Right renal cortex interstitium (tissue), 3 donors: Measurements from ENCODE around the gene PKIG. TPM values are rescaled to one million over a fixed set of nuclear protein-coding genes. Genes with fewer than 3 reads are reported as not detected.
"Not testable (repeated sequence)": the region's sequence is repeated elsewhere in the genome, so short reads cannot be mapped to it uniquely, and the experiment has no call there.

Experiments
- DNase-seq, 3 donors: peaks; one replicate each; pipeline ENCODE4 v3.0.0-alpha.2; 2013; ENCODE audit warnings: low read depth in 3 of 3, low spot score in 2 of 3
- polyA plus RNA-seq, 3 donors: library from polyadenylated mRNA; unstranded; fragments of 120-200 nt; gene quantifications; one replicate each; pipeline ENCODE4 v1.2.1, GENCODE V29; 2013; ENCODE audit not compliant: insufficient read length in 3 of 3

Gene PKIG
- polyA plus RNA-seq, result 10 to 100 TPM; 57.8 to 60.6 (median 60.1) TPM

DNA sequence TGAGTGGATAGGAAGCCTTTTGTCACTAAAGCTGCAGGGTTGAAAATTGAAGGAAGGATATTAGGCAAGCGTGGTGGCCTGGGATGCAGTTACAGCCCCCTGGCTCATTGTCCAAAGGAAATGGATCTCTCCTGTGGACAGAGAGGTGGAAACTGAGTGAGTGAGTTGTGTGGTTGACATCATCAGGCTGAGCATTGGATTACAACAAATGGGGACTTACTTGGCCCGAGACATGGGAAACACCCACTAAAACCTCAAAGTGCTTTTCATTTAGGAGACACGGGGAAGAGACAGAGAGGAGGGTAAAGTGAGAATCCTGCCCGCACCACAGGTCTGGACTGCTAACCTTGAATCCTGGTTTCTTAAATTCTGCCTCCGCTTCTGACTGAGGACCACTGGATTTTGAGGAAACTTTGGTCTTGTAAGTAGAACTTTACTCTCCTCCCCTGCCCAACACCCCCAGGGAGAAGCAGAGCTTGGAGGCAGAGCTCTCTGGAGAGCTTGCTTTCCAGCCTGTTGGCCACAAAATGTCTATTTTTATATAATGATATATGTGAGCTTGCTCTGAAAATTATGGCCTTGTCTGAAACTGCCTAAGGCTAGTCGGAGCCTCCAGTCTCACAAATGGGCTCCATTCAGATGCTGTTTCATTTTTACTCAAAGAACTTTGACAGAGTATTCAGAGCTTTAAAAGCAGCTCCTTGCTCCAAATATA, at the start of gene PKIG:
Gene PKIG (plus strand): TSS at position 269 of the 715 bp plus-strand sequence. CDS start 31,978 bp downstream, outside the sequence.
- no peak for DNase-seq

DNA sequence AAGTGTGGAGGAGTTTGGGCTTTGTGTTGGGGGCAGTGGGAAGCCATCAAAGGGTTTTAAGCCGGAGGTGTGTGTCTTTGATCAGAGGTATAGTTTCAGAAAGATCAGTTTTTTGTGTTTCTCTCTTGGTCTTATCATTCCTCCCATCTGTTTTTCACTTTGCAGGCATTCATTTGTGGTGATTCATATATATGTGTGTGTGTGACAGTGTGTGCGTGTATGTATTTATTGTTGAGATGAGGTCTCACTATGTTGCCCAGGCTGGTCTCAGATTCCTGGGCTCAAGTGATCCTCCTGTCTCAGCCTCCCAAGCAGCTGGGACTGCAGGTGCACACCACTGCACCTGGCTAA, 49.4 kb upstream of the PKIG start:
- DNase-seq, result no peak

DNA sequence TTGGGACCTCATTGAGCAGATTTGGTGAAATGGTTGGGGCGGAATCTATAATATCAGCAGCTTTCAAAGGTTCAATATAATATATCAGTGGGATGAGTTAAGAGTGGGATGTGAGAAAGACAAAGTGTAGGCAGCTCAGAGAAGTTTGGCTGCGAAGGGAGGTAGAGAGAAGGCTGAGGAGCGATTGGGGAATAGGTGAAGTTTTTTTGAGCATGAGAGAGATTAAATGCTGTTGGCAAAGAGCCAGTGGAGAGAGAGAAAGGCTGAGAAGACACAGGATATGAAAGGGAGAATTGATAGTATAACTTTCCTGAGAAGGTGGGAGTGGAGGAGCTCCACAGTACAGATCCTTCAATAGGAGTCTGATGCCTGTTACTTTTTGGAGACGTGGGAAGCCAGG, 48.5 kb upstream of the PKIG start:
- no peak for DNase-seq

DNA sequence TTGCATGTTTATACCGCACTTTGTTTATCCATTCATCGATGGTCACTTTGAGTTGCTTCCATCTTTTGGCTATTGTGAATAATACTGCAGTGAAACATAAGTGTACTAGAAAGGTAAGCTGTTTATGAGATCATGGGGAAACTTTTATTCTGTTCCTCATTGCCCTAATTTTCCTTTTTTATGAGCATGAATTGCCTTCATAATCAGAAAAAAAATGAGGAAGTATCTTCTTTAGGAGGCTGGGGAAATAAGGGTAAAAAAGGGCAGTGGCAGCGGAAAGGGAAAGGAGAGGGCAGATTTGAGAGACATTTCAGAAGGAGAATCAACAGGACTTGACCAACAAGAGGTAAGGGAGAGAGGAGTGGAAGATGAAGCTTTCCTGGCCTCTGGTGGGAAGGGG, 46.2 kb upstream of the PKIG start:
- DNase-seq, result no peak

DNA sequence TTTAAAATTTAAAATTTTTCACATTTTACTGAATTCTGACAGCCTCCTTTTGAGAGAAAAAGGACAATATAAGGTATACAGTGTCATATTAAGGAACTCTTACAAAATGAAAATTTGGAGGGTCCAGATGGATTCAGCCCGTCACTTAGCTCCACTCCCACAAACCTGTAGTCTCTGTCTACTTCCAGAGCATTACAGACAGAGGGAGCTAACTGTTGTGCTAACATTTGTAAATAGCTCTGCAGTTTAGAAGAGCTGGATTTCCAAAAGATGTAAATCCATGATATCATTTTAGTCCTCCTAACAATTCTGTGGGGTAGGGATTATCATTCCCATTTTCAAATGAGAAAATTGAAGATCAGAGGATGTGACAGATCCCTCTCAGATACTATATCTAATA, 44.4 kb upstream of the PKIG start:
- DNase-seq, result no peak

DNA sequence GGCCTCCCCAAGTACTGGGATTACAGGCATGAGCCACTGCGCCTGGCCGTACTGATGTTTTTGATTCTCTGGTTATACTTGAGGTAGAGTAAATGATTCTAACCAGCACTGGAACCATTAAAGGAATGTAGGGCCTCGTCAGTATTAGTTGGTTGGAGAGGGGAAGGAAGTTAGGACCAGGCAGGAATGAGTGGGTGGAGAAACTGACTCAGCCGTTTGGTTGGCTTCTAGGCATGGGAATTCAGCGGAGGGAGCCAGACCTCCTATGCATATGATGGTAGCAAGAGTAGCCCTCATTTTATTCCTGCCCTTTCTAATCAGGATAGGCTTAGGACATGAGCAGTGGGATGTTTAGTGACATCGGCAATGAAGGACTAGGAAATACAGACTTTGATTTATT, 41.5 kb upstream of the PKIG start:
- DNase-seq, result no peak

DNA sequence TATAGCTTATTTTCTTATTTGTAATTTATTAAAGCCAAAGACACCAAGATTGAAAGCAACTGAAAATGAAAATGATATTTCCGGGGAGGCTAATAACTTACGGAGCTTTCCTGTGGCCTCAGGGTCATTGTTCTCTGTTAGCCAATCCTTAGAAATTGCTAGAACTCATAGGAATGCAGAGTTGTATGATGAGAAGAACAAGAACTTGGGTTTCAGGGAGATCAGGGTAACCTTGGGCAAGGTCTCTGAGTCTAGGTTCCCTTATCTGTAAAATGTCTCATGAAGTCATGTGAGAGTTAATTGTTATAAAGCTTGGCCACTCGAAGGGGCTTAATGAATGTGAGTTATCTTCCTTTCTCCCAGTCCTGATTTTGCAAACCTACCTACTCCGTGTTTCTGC, 40.4 kb upstream of the PKIG start:
- DNase-seq, result no peak

DNA sequence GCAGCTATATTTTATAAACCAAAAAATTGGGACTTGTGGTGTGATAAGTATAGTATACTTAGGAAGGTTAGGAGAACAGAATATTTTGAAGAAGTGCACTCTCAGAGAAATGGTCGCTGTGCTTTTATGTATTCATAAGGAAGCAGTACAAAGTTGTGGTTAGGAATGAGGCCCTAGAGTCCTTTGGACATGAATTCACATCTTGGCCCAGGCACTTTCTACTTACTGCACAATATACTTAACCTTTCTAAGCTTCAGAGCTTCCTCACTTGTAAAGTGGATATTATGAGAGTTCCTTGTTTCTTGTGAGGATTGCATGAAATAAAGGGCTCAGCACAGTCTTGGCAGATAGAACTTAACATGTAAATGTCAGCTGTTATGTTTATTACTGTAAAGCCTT, 39.5 kb upstream of the PKIG start:
- DNase-seq, result no peak

DNA sequence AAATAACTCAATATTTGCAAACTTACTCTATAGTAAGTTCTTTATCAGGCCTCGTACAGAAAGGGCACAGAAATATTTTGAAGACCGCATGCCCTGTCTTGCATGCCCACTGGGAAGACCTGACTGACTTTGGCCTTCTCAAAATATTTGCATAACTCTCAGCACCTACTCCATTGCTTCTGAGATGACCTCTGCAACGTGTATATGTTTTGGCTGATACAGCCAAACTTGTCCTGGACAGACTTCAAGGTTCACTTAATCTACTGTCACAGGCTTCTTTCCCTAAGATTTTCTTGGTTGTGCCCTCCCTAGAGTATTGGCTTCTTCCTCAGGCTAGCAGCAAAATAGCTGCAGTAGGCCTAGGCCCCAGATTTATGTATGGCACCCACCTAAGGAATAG, 39.0 kb upstream of the PKIG start:
- no peak for DNase-seq

DNA sequence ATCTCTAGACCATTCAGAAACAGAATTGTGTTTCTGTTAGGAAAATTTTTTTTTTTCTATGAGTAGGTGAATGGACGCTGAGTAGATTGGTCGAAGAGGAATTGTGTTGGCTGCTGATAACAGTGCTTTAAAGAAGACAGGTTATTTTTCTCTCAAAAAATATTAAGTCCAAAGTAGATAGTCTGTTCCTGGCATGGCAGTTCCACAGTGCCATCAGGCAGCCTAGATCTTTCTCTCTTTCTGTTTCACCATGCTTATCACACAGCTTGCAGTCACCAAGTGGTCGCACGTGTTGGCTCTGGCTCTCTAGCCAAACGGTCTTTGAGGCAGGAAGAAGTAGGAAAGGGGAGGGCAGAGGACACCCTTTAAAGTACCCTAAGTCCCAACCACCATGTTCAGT, 38.1 kb upstream of the PKIG start:
- no peak for DNase-seq

DNA sequence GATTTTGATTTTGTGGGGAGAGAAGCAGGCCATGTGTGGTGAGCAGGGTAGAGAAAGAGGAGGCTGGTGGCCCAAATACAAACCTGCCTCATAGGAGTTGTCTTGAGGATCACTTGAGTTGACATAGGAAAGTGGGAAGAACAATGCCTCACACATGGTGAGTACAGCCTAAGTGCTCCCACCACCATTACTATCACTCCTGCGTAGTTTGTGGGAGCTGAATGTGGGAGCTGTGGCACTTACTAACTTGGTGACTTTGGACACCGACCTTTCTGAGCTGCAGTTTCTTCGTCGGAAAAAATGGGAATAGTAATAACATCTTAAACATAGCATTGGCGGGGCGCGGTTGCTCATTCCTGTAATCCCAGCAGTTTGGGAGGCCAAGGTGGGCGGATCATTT, 35.0 kb upstream of the PKIG start:
- DNase-seq, result no peak

DNA sequence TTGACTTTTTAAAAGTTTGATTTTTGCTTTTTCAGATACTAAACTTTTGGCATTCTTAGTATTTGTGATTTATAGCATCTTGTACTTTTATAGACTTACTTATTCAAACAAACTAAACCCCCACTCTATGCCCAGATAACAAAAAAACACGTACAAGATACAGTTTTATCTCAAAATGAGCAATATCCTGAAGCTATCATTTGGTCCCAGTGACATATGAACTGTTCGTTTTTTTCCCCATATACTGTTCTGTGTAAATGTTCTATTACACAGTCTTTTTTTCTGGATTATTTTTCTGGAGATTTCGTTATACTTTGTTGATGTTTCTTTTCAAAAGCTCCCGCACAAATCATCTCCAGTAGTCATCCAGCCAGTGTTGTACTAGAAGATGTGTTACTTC, 33.3 kb upstream of the PKIG start:
- DNase-seq, result no peak

DNA sequence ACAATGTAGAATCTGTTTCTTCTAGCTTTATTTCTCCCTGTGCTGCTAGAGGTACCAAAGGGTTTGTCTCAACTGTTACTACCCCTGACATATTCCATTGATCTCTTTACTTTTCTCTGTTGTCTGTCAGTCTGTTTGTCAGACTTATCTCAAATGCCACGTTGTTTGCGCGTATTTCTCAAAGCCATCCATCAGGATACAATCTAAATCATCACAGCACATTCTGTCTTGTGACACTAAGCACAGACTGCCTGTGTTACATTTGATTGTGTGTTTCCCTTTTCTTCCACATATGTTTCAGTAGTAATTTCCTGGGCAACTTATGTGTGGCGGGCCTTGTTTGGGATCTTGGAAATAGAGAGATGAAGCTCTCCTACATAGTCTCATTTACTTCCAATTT, 30.3 kb upstream of the PKIG start:
- no peak for DNase-seq

DNA sequence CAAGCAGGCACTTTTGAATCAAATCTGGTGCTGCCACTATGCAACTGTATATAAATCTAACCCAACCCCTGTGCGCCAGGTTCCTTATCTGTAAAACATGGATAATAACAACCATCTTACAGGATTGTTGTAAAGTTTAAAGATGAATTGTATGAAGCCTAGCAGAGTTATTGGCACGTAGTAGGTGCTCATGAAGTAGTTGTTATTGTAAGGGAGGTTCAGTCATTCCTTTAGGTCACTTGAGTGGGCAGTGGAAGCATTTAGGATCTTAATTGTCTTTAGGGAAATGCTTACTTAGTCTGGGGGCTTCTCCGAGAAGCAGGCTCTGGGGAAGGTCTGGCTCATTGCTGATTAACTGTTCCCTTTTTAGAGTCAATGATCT, 29.8 kb upstream of the PKIG start:
- no peak for DNase-seq

DNA sequence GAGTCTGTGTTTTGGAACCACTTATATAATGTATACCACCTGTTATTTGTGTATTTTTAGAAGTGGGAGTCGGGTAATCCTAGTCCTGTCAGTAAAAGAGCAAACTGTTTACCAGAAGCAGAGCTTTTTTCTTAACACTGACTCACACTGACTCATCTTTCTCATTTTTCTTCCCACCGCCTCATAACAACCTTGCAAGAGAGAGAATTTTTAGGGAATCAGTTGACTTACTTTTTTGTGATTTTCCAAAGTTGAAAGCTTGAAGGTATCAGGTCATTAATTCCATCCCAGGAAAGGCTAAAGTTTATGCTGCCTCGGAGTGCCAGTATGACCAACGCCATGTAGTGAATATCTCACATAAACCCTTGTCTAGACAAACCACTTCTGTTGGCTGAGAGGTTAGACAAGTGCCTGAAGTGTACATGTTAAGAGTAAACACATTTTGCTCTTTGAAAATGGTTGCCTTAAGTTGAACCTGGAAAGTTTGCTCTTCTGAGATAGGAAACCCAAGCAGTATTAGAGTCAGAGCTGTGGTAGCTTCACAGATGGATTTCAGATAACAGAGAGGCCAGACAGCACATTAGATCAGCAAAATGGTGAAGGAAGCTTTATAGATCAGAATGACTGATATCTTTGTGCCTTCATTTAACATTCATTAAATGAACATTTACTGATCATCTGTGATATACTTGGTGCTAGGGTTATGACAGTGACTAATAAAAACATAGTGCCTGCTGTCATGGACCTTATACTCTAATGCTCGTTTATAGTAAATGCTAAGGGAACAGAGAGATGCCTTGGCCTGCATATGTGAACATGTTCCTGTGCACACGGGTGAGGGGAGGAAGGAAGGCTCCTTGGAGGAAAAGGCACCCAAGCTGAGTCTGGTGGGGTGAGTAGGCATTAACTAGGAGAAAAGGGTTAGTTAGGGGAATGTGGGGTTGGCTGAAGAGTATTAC, 29.1 kb upstream of the PKIG start:
- DNase-seq, result no peak

DNA sequence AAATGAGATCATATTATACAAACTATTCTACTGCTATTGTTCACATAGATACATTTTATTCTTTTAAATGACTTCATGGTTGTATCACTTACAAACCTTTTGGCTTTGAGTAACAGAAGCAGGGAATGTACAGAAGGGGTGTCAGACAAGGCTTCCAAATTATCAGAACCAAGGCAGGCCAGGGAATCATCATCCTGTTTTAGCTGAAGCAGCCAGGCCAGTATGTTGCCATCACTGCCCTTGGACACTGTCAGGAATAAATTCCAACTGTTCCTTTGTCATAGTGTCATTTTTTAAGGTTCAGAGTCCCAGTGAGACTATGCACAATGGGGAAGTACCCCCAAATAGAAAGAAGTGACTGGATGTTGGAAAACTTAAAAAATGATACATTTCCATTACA, 23.1 kb upstream of the PKIG start:
- no peak for DNase-seq

DNA sequence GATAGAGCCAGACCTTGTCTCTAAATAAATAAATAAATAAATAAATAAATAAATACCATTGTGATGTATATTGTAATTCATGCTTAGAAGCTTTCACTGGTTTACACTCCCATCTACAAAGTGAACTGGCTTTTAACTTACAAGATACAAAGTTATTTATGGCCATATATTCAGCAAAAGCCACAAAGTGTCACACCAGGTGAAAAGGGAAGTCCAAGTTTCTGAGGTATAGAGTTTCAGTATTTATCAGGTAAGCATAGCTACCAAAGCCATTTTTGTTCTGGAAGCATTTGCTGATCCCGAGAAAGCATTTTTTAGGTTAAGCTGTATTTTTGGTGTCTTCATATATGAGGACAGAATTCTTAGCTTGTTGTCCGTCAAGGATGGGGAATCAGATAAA, 22.1 kb upstream of the PKIG start:
- no peak for DNase-seq

DNA sequence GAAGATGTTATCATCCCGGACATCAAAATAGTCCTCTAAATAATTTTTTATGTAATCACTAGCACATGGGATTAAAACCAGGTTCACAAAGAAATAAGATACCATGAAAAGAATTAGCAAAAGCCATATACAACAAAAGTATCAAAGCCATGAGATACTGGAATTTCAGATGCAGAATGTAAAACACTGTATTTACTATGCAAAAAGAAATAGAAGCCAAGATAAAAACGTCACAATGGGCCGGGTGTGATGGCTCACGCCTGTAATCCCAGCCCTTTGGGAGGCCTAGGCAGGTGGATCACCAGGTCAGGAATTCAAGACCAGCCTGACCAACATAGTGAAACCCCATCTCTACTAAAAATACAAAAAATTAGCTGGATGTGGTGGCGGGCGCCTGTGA, 21.6 kb upstream of the PKIG start:
- DNase-seq, result not testable (repeated sequence)

DNA sequence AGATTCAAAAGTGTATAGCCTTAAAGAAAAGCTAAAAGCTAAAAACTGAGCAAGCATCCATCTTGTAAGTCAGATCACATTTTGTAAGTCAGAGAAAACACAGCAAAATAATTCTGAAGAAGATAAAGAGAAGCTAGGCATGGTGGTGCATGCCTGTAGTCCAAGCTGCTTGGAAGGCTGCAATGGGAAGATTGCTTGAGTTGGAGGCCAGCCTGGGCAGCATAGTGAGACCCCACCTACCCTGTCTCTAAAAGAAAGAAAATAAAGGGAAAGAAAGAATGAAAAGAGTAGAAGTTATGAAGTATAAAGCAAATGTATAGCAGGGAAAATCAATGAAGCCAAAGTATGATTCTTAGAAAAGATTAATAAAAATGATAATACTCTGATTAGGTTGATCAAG, 20.5 kb upstream of the PKIG start:
- no peak for DNase-seq

DNA sequence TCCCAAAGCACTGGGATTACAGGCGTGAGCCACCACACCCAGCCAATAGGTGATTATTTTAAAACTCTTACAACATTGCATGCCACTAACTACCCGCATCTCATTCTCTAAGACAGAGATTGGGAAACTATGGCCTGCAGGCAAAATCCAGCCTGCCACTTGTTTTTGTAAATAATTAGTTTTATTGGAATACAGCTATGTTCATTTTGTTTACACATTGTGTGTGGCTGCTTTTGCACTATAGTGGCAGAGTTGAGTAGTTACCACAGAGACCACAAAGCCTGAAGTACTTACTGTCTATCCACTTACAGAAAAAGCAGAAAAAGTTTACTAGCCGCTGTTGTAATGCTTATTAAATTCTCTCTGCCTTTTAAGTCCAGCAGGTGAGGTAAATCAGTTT, 16.4 kb upstream of the PKIG start:
- DNase-seq, result no peak

DNA sequence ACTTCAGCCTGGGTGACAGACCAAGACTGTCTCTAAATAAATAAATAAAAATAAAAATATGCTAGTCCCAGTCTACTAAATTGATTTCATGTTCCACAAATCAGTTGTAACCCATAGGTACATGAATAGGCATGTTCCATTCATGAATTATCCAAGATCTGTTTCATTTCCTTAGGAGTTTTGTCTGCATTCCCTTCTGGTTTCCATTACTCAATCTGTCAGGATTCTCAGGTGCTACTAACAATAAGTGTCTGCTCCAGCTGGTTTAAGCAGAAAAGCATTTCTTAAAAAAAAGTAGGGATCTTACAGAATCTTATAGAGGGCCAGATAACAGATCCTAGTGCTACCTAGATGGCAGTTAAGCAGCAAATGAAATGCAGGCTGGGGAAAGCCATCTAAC, 15.6 kb upstream of the PKIG start:
- no peak for DNase-seq

DNA sequence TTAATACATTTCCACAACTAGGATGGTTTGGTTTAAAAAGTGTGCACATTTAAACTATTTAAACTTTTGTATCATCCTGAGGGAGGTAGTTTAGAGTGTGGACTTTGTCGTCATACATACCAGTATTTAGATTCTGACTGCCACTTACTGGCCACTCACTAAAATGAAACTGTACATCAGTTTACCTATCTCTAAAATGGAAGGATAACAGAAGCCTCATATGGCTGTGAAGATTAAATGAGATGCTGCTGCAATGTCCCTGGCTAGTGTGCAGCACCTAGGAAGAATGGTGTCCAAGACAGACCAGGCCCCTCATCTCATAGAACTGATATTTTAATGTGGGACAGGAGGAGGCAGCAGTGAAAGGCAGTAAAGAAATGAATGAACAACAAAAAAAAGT, 12.0 kb upstream of the PKIG start:
- DNase-seq, result no peak
